Right lobe of liver (tissue), 4 donors: Measurements from ENCODE around the gene TTLL10.

Experiments used
- CTCF ChIP-seq, 4 donors: fragments of 200-600 bp in 3 of 4; fragments of 450-650 bp in 1 of 4; IDR thresholded peaks; one replicate each; pipeline versions ENCODE4 v1.5.1 to v1.8.0; 2016 to 2022; ENCODE audit warnings: antibody characterized with exemption in 4 of 4, mild to moderate bottlenecking in 2 of 4
- POLR2A ChIP-seq: fragments of 450-650 bp; IDR thresholded peaks from one replicate; pipeline ENCODE4 v1.6.1; 2017; ENCODE audit warnings: antibody characterized with exemption, mild to moderate bottlenecking
- donor health status: DM: no; HTN: no; CAD: no.
- donor health status: DM: no; HTN: no; CAD: no.
- donor health status: DM: no; HTN: yes; CAD: no.

GRCh38 chr1:1242461-1243265, 69.0 kb downstream of the TTLL10 start:
- TF ChIP-seq POLR2A (no peak), CTCF (IDR thresholded peaks at IDR 0.05) (no peak)
